CD4-positive, alpha-beta T cell (primary cell): ENCODE data around the gene SAPCD1. TPM values are rescaled to one million over a fixed set of nuclear protein-coding genes. Genes with fewer than 3 reads are reported as not detected.

Source experiments
- ATAC-seq: fragments of 200-7000 bp; cut with Tn5 transposase; one replicate; pipeline ENCODE4 v1.10.0; 2022; ENCODE audit warnings: mild to moderate bottlenecking; ENCODE audit not compliant: poor library complexity
- CTCF ChIA-PET: fragments of 350-600 bp; sonication (Branson Sonifier 250); formaldehyde crosslinking; loops from one replicate; lab custom pipeline; 2021; ENCODE audit warnings: antibody characterized with exemption, inconsistent platforms; lab: Charles Lee
- POLR2A ChIA-PET: fragments of 350-600 bp; sonication (Branson Sonifier 250); formaldehyde crosslinking; loops from one replicate; lab custom pipeline; 2021; ENCODE audit warnings: antibody characterized with exemption, inconsistent platforms; lab: Charles Lee
- DNase-seq, 14 experiments: peaks; one replicate each; pipeline ENCODE4 v3.0.0-alpha.2; 2013 to 2020; ENCODE audit warnings: mixed read lengths in 2 of 14
- H3K27ac ChIP-seq, 2 donors: one replicate each; pipeline versions ENCODE4 v1.5.1 to v1.7.0; 2013; ENCODE audit warnings: low read length in 2 of 2, low read depth in 1 of 2, mild to moderate bottlenecking in 1 of 2
- H3K27me3 ChIP-seq, 2 experiments: 1 replicate in 1 of 2; 2 replicates in 1 of 2; pipeline versions ENCODE4 v1.6.1 to v1.7.0; 2013; ENCODE audit warnings: low read length in 2 of 2, control low read depth in 1 of 2, mild to moderate bottlenecking in 1 of 2, moderate library complexity in 1 of 2; ENCODE audit not compliant: insufficient read depth in 2 of 2, control insufficient read depth in 1 of 2
- H3K36me3 ChIP-seq: one replicate; pipeline ENCODE4 v1.6.1; 2013; ENCODE audit warnings: low read length, control low read depth; ENCODE audit not compliant: insufficient read depth
- H3K4me1 ChIP-seq: one replicate; pipeline ENCODE4 v1.6.1; 2013; ENCODE audit warnings: low read length, control low read depth; ENCODE audit not compliant: insufficient read depth
- H3K4me3 ChIP-seq: one replicate; pipeline ENCODE4 v1.5.1; 2013; ENCODE audit warnings: mild to moderate bottlenecking, low read length, moderate library complexity
- H3K9me3 ChIP-seq, 2 experiments: 1 replicate in 1 of 2; 2 replicates in 1 of 2; pipeline versions ENCODE4 v1.6.1 to v1.7.0; 2013; ENCODE audit warnings: low read length in 2 of 2, mild to moderate bottlenecking in 2 of 2, control low read depth in 1 of 2, moderate library complexity in 1 of 2; ENCODE audit not compliant: control insufficient read depth in 1 of 2, insufficient read depth in 1 of 2
- H3K27ac Mint-ChIP-seq: one replicate; pipeline ENCODE4 v1.8.0; 2020; ENCODE audit warnings: mixed read lengths
- H3K27me3 Mint-ChIP-seq: one replicate; pipeline ENCODE4 v1.8.0; 2021; ENCODE audit warnings: mixed read lengths
- H3K36me3 Mint-ChIP-seq: one replicate; pipeline ENCODE4 v1.8.0; 2021; ENCODE audit warnings: low read depth, mixed read lengths
- H3K4me1 Mint-ChIP-seq: one replicate; pipeline ENCODE4 v1.8.0; 2021; ENCODE audit warnings: low read depth, mixed read lengths
- H3K4me3 Mint-ChIP-seq: one replicate; pipeline ENCODE4 v1.8.0; 2020; ENCODE audit warnings: mild to moderate bottlenecking, mixed read lengths
- H3K9me3 Mint-ChIP-seq: one replicate; pipeline ENCODE4 v1.8.0; 2020; ENCODE audit warnings: mixed read lengths
- CTCF ChIP-seq: fragments of 200-600 bp; IDR thresholded peaks from one replicate; pipeline ENCODE4 v1.8.0; 2022; ENCODE audit warnings: antibody characterized with exemption, mild to moderate bottlenecking
- intact Hi-C, 2 experiments: fragments of 100-400 bp; cut with DNase I in 1 of 2; cut with micrococcal nuclease in 1 of 2; formaldehyde crosslinking; loops; one replicate each; pipeline versions ENCODE4 v1.15.1 to v1.9.0; 2023 to 2025; cut with DNase I, micrococcal nuclease
- total RNA-seq, 174 experiments: library from RNA in 2 of 174; stranded (reverse) in 2 of 174; gene quantifications; one replicate each; pipeline ENCODE4 v1.2.3 and lab custom pipeline; 2021 to 2026

Gene SAPCD1
- total RNA-seq, 2 experiments from 2014 or later = 2.7 to 2.8 TPM

- no peak for ATAC-seq
- Histone ChIP-seq H3K27me3 (no peaks in the 10 kb centered on the region), H3K36me3 (peaks cover 26% of the 10 kb centered on the region), H3K4me3 (no peak overlapping the region), H3K4me1 (peaks cover 57% of the 10 kb centered on the region), H3K27ac (no peak overlapping the region), H3K9me3 (no peaks in the 10 kb centered on the region)
- Mint-ChIP-seq H3K4me3 (peak overlapping the region; percentile 80), H3K27me3 (no peaks in the 10 kb centered on the region), H3K36me3 (peaks cover 38% of the 10 kb centered on the region), H3K9me3 (no peaks in the 10 kb centered on the region), H3K4me1 (peaks cover 52% of the 10 kb centered on the region), H3K27ac (peak overlapping the region; percentile 59)
- POLR2A ChIA-PET = interaction anchor here (0.8 to 1.6 kb wide), 5 partner anchors 11 to 100 kb away, joined by 3 to 5 read pairs (median 3); partner anchors contain the start of genes ABHD16A, HSPA1B and LSM2
- CTCF ChIA-PET = interaction anchor here (1.0 to 5.8 kb wide), 6 partner anchors 11 to 102 kb away, joined by 3 to 41 read pairs (median 12); partner anchors contain the start of genes LSM2 and MSH5
- DNase-seq = peak in 1 of 14 experiments; percentile 49
- TF ChIP-seq CTCF = no peak
- intact Hi-C loops = loop anchor here in 1 of 2 experiments (1.0 to 2.0 kb wide), 4 partner anchors 41 to 136 kb away; partner anchors contain the start of gene LY6G5C
Measured at GRCh38 chr6:31727717-31728671, 34.5 kb upstream of the SAPCD1 start.

- H3K4me1 ChIP-seq = peaks cover 60% of the 10 kb centered on the region
Measured at GRCh38 chr6:31728767-31729514, 33.5 kb upstream of the SAPCD1 start, which contains the start of gene DDAH2. DDAH2 (minus strand) TSS chr6:31729299; CDS start chr6:31729161, 138 bp downstream.

More at GRCh38 chr6:31728767-31729514, 33.5 kb upstream of the SAPCD1 start, which contains the start of gene DDAH2:
- H3K4me1 Mint-ChIP-seq = peaks cover 61% of the 10 kb centered on the region
- ChIA-PET POLR2A (interaction anchor here (0.6 to 2.4 kb wide), 17 partner anchors 10 to 108 kb away, joined by 3 to 21 read pairs (median 7); partner anchors contain the start of genes ABHD16A, BAG6, C6orf47 and HSPA1A), CTCF (interaction anchor here (0.6 to 5.8 kb wide), 16 partner anchors 10 to 137 kb away, joined by 3 to 41 read pairs (median 5); partner anchors contain the start of genes ABHD16A, HSPA1A, HSPA1B and HSPA1L)
- H3K9me3 Mint-ChIP-seq = no peaks in the 10 kb centered on the region
- H3K27ac ChIP-seq = peak within 1 kb of the TSS; percentile 45 to 68
- no peaks in the 10 kb centered on the region for H3K9me3 ChIP-seq
- no peaks in the 10 kb centered on the region for H3K27me3 ChIP-seq
- no peaks in the 10 kb centered on the region for H3K27me3 Mint-ChIP-seq
- H3K4me3 ChIP-seq = peak within 1 kb of the TSS; percentile 77
- H3K4me3 Mint-ChIP-seq = peak within 1 kb of the TSS; percentile 98
- peak within 1 kb of the TSS; percentile 61 for H3K27ac Mint-ChIP-seq
- peaks cover 35% of the 10 kb centered on the region for H3K36me3 ChIP-seq
- intact Hi-C loops = loop anchor here (1.0 to 2.0 kb wide), 8 partner anchors 9 to 135 kb away; partner anchors contain the start of gene LY6G5C (in 1 of the 2)
- ATAC-seq (peak; percentile 24), DNase-seq (peak in 2 of 14 experiments; percentile 10 to 42)
- peaks cover 47% of the 10 kb centered on the region for H3K36me3 Mint-ChIP-seq
- TF ChIP-seq CTCF = no peak
